NAMALWA (cell line): ENCODE data around the gene NUP214.
"Not testable (repeated sequence)": the region's sequence is repeated elsewhere in the genome, so short reads cannot be mapped to it uniquely, and the experiment has no call there.

Experiments used
- DNase-seq: peaks from one replicate; pipeline ENCODE4 v3.0.0-alpha.2; 2015; ENCODE audit warnings: low spot score

Gene NUP214

DNA sequence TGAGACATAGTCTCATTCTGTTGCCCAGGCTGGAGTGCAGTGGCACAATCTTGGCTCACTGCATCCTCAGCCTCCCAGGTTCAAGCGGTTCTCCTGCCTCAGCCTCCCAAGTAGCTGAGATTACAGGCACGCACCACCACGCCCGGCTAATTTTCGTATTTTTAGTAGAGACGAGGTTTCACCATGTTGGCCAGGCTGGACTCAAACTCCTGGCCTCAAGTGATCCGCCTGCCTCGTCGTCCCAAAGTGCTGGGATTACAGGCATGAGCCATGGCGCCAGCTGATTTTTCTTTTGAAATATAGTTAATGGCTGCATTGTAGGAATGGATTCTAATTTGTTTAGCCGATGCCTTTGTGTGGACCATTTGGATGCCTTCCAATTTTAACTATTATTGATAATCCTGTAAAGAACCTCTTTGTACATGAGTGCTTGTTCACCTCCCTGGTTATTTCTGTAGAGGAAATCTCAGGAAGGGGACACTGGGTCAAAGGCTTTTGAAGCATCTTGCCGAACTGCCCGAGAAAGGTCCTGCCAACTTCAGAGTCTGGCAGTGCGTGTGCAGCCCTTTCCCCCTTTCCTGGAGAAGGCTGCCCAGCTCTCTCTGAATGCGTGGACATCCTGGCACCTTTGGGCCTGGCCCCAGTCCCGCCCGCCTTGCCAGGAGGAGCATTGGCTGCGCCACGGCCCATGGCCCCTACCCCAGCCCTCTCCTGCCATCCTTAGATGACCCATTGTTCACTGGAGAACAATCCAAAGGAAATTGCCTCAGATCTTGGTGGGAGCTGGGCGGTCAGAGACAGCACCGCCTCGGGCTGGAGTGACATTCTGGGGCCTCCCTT is 8.9 kb upstream of the NUP214 start:
- no peak for DNase-seq

DNA sequence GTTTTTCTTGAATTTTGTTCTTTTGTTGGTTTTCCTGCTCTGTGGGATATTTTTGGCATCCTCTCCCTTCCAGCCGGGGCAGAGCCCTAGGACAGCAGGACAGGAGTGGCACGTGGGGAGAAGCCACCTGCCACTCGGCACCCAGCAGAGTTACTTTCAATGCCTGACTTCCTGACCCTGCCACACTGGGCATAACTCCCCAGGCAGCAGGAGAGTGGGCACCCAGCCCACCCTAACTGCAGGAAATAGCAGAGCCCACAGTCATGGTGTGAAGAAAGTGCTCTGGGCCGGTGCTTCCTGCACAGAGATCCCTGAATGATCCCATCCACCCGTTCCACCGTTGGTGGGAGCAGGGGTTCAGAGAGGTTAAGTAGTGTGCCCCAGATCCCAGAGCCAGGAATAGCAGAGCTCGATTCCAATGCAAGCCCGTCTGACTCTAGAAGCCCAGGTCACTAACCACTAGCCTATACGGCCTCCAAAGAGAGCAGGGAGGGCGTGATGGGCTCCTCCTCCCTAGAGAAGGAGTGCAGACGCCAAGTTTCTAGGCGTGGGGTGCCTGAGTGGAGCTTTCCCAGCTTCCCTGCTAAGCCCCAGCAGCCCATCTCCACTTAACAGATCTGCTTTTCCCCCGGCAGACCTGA is 8.1 kb upstream of the NUP214 start:
- DNase-seq = no peak

DNA sequence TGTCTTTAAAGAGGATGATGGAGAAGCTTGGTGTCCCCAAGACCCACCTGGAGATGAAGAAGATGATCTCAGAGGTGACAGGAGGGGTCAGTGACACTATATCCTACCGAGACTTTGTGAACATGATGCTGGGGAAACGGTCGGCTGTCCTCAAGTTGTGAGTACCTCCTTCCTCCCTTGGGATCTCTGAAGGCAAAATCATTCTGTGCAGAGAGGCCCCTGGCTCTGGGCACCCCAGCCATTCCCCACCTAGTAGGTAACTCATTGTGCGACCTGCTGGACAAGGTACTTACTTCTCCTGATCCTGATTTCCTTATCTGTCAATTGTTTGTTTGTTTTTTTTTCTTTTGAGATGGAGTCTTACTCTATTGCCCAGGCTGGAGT is 7.6 kb upstream of the NUP214 start:
- DNase-seq = no peak

DNA sequence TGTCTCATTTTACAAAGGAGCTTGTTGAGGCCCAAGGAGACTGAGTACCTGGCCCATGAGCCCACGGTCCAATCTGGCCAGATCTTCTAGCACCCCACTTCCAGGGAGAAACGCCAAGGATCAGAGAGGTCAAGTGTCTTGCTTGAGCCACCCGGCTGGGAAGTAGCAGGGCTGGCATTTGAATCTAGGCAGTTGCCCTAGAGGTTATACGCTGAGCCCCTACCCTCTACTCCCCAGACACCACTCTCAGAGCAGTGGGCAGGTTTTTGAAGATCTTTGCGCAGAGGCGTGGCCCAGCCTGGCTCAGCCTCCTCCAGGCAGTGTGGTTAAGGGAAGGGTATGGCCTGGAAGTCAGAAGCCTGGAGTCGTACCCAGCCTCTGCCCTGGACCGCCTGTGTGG is 5.8 kb upstream of the NUP214 start:
- DNase-seq = no peak

DNA sequence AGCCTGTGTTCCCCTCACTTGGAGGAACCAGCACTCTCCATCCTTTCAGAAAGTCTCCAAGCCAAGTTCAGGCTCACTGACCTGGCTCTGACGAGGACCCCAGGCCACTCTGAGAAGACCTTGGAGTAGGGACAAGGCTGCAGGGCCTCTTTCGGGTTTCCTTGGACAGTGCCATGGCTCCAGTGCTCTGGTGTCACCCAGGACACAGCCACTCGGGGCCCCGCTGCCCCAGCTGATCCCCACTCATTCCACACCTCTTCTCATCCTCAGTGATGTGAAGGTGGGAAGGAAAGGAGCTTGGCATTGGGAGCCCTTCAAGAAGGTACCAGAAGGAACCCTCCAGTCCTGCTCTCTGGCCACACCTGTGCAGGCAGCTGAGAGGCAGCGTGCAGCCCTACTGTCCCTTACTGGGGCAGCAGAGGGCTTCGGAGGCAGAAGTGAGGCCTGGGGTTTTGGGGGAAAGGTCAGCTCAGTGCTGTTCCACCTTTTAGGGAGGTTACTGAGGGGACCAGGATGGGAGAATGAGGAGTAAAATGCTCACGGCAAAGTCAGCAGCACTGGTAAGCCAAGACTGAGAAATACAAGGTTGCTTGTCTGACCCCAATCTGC is 4.7 kb upstream of the NUP214 start:
- no peak for DNase-seq

DNA sequence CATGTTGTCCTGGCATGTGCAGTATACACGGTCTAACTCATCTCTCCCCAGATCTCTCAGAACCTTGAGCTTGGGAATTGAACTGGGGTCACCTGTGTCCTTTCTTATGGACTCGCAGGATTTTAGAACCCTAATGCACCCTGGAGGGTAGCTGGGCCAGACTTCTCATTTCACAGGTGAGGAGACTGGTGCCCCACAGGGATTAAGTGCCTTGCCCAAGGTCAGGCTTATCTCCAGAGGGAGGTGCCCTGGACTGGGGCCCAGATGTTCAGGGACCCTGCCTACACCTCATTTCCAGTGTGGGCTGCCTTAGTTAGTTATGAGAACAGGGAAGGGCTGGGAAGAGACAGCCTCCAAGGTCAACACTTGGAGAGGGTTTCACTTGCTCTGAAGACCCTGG is 4.0 kb upstream of the NUP214 start:
- DNase-seq = no peak

DNA sequence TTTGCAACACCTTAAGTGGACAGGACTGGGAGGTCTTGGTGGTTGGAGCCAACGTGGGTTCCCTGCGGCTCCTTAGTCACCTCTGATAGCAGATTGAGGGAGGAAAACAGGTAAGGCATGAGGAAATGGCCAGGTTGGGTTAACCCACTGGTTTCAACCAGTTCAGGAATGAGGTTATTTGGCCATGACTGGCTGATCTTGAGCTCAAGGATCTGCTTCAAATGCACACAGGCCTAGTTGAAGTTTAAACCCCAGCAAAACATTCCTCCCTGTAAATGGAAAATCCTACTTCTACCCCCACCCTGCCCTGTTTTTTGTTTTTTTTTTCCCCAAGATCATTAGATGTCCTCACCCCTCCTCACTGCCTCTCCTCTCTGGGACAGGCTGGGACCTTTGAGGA is 3.2 kb upstream of the NUP214 start:
- no peak for DNase-seq

DNA sequence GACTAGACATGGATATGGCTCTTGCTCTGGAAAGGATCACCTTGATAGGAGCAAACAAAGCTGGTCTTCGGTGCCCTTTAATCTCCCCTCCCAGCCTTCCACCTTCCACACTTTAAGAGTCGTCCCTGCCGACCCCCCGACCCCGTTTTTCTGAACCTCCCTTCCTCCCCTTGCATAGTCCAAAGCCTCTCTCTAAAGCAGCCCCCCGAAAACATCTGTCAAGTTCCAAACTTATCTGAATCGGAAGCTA is 423 bp upstream of the NUP214 start:
- no peak for DNase-seq

DNA sequence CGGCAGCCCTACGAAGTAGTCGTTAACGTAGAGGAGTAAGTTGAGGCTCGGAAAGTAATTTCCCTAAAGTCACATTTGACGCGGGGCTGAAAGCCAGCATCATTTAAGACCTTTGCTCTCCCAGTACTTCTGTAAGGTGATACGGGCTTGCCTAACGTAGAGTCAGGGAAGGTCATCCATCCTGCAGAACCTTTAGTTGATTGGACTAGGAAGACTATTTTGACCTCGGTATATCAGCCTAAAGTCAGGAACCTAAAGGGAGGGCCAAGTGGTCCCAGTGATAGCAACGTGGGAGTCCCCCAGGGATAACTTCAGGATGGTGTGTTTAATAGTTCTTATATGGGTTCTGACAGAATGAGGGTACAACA is 657 bp downstream of the NUP214 start:
- DNase-seq = no peak

DNA sequence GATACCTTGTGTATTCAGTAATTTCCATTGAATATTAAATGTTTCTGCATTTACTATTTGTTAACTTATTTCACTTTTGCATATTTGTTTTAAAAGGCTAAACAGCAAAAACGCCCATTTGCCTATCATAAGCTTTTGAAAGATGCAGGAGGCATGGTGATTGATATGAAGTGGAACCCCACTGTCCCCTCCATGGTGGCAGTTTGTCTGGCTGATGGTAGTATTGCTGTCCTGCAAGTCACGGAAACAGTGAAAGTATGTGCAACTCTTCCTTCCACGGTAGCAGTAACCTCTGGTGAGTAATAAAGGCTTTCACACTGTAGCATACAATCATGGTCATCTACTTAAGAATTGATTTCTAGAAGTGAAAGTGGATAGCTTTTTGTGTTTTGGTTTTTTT is 3.8 kb downstream of the NUP214 start:
- no peak for DNase-seq

DNA sequence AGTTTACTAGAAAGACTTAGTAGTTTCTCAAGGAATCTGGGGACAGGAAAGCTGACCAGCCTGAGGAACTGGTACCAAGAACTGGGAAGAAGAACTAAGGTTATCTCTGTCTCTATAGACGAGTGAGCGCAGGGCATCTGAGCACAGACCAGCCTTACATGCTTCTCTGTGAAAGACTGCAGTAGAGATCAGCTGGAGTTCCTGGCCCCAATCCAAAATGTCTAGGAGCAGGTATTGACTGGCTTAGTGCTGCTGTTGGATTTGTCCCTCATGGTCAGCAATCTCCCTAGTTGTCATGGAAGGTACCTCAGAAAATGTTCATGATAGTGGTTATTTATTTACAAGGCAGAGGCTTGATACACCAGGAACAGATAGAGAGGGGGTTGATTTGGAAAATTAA is 13.3 kb downstream of the NUP214 start:
- no peak for DNase-seq

DNA sequence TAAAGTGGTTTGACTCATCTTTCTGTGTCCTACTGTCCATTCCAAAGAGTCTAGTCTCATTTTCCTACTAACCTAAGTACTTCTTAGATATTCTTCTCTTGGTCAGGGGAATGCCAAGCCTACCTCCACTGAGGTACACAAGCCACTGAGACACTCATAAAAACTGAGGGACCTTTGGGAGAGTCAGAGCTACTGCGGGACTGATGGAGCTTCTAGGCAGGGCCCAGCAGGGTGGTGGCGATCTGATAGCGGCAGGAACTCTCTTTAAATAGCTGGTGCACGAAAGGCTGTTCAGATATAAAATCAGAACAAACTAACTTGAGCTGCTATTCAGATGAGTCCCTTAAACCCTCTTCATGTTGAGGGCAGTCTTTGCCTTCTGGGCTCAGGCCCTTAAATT is 14.7 kb downstream of the NUP214 start:
- no peak for DNase-seq

DNA sequence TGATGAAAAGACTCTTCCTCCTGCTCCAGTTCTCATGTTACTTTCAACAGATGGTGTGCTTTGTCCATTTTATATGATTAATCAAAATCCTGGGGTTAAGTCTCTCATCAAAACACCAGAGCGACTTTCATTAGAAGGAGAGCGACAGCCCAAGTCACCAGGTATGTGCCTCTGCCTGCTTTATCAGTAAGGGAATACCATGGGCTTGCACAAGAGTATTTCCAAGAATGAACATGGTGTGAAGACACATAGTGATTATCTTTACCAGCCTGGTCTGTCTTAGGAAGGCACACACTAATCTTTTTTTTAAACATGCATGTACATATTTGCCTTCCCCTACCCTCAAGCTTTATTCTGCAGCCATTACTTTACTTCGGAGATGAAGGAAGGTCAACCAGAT is 15.2 kb downstream of the NUP214 start:
- DNase-seq = no peak

DNA sequence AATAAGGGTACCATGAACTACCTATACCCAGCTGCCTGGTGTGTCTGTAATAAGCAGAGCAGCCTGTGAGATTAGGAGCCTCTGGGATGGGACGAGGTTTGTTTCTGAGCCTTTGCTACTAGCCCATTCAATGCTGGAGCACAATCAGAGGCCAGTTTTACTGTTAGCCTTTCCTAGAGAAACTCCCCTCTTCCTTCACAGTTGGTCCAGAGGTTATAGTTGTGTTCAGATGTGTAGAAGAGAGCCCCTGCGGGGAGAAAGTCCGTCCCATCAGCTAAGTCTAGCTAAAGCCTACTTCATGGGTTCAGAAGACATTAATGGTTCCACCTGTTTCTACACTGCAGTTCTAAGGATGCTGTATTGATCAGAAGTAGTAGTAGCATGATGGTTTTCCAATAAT is 16.8 kb downstream of the NUP214 start:
- no peak for DNase-seq

DNA sequence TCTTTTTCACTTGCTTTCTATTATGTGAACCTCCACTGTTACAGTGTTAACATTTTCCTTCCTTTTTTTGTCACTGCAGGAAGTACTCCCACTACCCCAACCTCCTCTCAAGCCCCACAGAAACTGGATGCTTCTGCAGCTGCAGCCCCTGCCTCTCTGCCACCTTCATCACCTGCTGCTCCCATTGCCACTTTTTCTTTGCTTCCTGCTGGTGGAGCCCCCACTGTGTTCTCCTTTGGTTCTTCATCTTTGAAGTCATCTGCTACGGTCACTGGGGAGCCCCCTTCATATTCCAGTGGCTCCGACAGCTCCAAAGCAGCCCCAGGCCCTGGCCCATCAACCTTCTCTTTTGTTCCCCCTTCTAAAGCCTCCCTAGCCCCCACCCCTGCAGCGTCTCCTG is 18.8 kb downstream of the NUP214 start:
- DNase-seq = no peak

DNA sequence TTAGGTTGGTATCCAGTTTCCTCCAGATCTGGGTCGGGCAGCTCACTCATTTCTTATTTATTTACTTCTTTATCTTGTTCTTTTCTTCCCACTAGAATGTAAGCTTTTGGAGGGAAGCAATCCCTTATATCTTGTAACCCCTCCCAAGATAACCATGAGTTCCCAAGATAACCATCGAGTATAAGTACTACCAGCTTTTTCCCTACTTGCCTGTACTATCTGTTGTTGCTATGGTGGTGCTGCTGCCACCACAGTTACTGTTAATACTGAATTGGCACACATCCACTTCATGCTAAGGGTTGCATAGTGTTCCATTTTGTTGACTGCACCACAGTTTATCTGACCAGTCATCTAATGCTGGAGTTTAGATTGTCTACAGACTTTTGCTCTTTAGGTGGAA is 19.9 kb downstream of the NUP214 start:
- DNase-seq = no peak

DNA sequence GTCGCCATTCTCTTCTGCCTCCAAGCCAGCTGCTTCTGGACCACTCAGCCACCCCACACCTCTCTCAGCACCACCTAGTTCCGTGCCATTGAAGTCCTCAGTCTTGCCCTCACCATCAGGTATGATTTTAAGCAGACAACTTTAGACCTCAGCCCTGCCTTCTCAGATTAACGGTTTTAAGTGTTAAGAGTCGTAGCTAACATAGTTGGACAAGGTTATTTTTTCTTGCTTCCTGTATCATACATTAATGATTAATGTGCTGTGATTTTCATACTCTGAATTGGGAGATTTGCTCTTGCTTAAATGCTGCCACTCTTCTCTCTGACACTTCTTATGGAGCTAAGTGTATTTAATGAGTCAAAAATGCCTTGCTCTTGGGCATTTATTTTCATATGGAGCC is 20.8 kb downstream of the NUP214 start:
- DNase-seq = no peak

DNA sequence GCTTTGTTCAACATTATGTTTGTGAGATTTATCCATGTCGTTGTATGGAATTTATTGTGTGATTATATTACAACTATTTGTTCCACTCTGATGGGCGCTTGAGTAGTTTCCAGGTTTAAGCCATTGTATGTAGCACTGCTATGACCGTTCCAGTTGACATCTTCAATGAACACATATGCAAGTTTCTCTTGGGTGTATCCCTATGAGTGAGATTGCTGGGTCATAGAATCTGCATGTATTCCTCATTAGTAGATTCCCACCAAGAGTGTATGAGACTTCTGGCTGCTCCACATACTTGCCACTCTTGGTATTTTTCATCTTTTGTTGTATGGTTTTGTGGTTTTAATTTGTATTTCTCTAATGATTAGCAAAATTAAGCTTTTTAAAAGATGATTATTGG is 22.9 kb downstream of the NUP214 start:
- DNase-seq = no peak

DNA sequence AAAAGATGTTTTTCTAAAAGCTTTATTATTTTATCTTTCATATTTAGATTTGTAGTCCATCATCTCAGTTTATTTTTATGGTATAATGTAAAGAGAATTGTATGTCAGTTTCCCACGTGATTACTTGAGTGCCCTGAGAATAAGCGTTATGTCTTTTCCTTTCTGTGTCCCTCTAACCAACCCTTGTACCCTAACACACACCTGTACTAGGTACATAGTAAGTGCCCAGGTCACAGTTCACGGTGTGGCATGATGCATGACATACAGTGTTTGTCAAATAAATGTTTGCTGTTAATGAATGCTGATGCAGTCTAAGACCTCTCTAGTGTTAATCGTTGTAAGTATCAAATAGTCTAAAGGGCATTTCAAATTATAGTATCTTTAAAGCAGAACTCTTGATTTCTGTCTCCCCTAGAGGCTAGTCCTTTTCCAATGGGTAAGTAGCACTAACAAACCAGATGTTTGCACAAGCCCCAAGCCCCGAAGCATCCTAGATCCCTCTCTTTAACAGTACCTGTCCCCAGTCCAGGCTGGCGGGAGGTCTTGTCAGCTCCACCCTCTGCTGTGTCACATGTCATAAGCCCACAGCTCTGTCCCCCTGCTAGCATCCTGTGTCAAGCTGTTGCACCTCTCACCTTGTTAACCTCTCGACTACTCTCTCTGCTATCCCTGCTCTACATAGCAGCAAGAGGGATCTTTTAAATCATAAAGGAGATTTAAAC is 23.7 kb downstream of the NUP214 start:
- DNase-seq = no peak

DNA sequence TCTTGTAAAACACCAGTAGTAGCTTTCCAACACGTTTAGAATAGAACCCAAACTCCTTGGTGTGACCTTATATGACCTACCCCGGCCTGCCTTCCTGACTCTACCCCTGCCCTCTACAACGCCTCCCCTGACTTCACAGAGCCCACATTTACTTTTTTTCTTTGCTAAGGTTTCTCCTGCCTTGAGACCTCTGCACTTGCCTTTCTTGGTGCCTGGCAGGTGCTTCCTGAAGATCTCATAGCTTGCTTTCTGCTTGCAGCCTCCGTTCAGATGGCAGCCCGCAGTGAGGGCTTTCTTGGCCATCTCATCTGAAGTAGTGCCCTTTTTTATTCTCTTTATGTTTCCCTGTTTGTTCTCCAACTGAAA is 24.3 kb downstream of the NUP214 start:
- no peak for DNase-seq

DNA sequence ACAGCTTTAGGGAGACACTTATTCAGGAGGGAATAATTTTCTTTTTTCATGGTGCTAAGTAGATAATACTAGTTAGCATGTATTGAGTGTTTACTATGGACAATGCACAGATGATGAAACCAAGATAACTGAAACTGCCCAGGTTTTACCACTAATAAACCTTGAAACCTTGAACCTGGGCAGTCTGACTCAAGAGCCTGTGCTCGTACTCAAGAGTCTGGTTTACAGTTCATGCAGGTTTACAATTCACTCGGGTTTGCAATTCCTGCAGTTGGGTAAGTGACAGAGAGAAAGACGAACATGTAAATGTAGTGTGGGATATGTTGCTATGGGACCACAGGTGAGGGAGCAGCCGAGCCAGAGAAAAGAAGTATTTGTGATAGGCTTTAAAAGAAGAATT is 28.2 kb downstream of the NUP214 start:
- DNase-seq = no peak

DNA sequence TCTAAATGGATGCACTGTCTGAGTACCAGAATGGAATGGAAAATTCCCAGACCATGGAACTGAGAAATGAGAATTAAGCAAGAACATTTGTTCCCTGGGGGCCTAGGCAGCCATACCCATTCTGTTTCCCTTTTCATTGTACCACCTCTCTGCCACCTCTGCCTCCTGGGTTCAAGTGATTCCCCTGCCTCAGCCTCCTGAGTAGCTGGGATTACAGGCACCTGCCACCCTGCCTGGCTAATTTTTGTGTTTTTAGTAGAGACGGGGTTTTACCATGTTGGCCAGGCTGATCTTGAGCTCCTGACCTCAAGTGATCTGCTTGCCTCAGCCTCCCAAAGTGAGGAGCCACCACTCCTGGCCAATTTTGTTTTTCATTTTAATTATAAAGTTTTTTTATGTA is 33.3 kb downstream of the NUP214 start:
- not testable (repeated sequence) for DNase-seq

DNA sequence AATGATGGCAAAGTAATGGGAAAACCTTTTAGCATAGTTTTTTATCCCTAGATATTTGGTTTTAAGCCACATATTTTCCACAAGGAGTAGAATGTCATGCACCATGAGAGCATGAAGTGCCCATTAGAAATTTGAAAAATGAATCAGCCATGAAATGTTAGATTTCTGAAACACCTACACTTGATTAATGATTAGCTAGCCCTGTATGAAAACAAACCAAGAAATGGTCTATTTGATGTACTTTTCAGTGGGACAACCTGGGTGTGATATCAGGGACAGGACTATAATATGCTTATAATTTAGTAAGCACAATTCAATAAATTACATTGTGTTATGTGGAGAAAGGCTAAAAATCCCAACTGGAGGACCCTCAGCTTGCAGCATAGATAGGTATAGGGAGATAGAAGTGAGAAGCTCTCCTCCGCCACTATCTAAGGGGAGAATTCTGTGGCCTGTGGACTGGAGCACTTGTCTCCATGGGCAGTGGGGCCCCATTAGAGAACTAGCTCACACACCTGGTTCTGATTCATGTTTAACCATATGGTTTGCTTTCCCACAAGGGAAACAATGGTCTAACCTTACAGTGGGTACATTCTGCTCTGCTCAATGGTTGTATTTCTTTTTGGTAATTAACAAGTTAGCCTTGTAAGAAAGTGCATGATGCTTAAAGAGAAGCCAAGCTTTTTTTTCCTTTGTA is 35.2 kb downstream of the NUP214 start:
- no peak for DNase-seq
